Fibroblast of the aortic adventitia (primary cell): ENCODE results near the gene PITRM1. TPM values are rescaled to one million over a fixed set of nuclear protein-coding genes. Genes with fewer than 3 reads are reported as not detected.

Source experiments
- DNase-seq: peaks from one replicate; pipeline ENCODE4 v3.0.0-alpha.2; 2010; ENCODE audit warnings: low read depth
- H3K4me3 ChIP-seq: 2 replicates; pipeline ENCODE4 v1.5.1; 2011; ENCODE audit warnings: low read depth, mild to moderate bottlenecking, control low read depth, low read length, moderate library complexity
- CTCF ChIP-seq: IDR thresholded peaks from 2 replicates; pipeline ENCODE4 v1.5.1; 2011; ENCODE audit warnings: mild to moderate bottlenecking, low read length, control low read depth, inconsistent platforms; ENCODE audit not compliant: insufficient read depth
- total RNA-seq: library from RNA; depleted of rRNA; stranded (reverse); fragments of >200 nt; gene quantifications from 2 replicates; pipeline ENCODE4 v1.2.3, GENCODE V29; 2012; ENCODE audit warnings: low replicate concordance

The PITRM1 gene
- total RNA-seq, 1 donor = 110 TPM

GRCh38 chr10:3123571-3124411, 48.8 kb downstream of the PITRM1 start:
- no peak for DNase-seq
- no peak for TF ChIP-seq CTCF
- H3K4me3 ChIP-seq = no peak overlapping the region

- no peak overlapping the region for H3K4me3 ChIP-seq
- no peak for TF ChIP-seq CTCF
- peak; percentile 16 for DNase-seq
Measured at GRCh38 chr10:3122486-3123205, 49.9 kb downstream of the PITRM1 start.

GRCh38 chr10:3122034-3122433, 50.5 kb downstream of the PITRM1 start:
- no peak for TF ChIP-seq CTCF
- no peak for DNase-seq
- no peak overlapping the region for H3K4me3 ChIP-seq

- no peak overlapping the region for H3K4me3 ChIP-seq
- peak; percentile 42 for DNase-seq
- TF ChIP-seq CTCF = peak; percentile 60
Measured at GRCh38 chr10:3119796-3120459, 52.7 kb downstream of the PITRM1 start.

GRCh38 chr10:3118641-3119091, 53.9 kb downstream of the PITRM1 start:
- no peak for DNase-seq
- no peak for TF ChIP-seq CTCF
- H3K4me3 ChIP-seq = no peak overlapping the region

GRCh38 chr10:3117486-3117885, 55.1 kb downstream of the PITRM1 start:
- no peak for TF ChIP-seq CTCF

More at GRCh38 chr10:3117486-3117885, 55.1 kb downstream of the PITRM1 start:
- DNase-seq = no peak
- no peak overlapping the region for H3K4me3 ChIP-seq
